Choroid plexus epithelial cell (primary cell): Measurements from ENCODE around the gene FRMD3.
A peak's percentile ranks its signal among the peaks of the same experiment; 100 is the strongest.

Experiments
- DNase-seq: peaks from one replicate; pipeline ENCODE4 v3.0.0-alpha.2; 2010; ENCODE audit warnings: low read depth
- H3K4me3 ChIP-seq: 2 replicates; pipeline ENCODE4 v1.5.1; 2011; ENCODE audit warnings: low read depth, mild to moderate bottlenecking, control low read depth, low read length, moderate library complexity
- CTCF ChIP-seq: conservative IDR thresholded peaks from 2 replicates; pipeline ENCODE4 v1.5.1; 2011; ENCODE audit warnings: low read depth, mild to moderate bottlenecking, control low read depth, inconsistent platforms, low read length, moderate library complexity

The FRMD3 gene

GRCh38 chr9:83471241-83471640 is 67.0 kb downstream of the FRMD3 start:
- no peak for TF ChIP-seq CTCF
- H3K4me3 ChIP-seq: no peak overlapping the region
- DNase-seq: peak; percentile 18

GRCh38 chr9:83469722-83470121 is 68.5 kb downstream of the FRMD3 start:
- DNase-seq: no peak
- TF ChIP-seq CTCF: no peak
- no peak overlapping the region for H3K4me3 ChIP-seq

- no peak overlapping the region for H3K4me3 ChIP-seq
- TF ChIP-seq CTCF: no peak
- DNase-seq: no peak
Measured at GRCh38 chr9:83468821-83469220, 69.4 kb downstream of the FRMD3 start.

GRCh38 chr9:83466877-83467276 is 71.3 kb downstream of the FRMD3 start:
- no peak for TF ChIP-seq CTCF
- DNase-seq: no peak
- H3K4me3 ChIP-seq: no peak overlapping the region

GRCh38 chr9:83466351-83466750 is 71.8 kb downstream of the FRMD3 start:
- TF ChIP-seq CTCF: no peak
- DNase-seq: no peak
- no peak overlapping the region for H3K4me3 ChIP-seq

- no peak for TF ChIP-seq CTCF
- no peak overlapping the region for H3K4me3 ChIP-seq
- no peak for DNase-seq
Measured at GRCh38 chr9:83459830-83460229, 78.4 kb downstream of the FRMD3 start.

GRCh38 chr9:83458530-83458929 is 79.7 kb downstream of the FRMD3 start:
- no peak overlapping the region for H3K4me3 ChIP-seq
- TF ChIP-seq CTCF: no peak
- no peak for DNase-seq
